HG02678 (cell line): Measurements from ENCODE around the gene MAN1B1.

Experiments used
- ATAC-seq: cut with Tn5 transposase; IDR thresholded peaks from one replicate; pipeline ENCODE4 v1.9.1; 2021; ENCODE audit warnings: mild to moderate bottlenecking, moderate library complexity; ENCODE audit not compliant: unreplicated experiment

Gene MAN1B1

GRCh38 chr9:137068539-137069507 is 18.0 kb upstream of the MAN1B1 start:
- no peak for ATAC-seq

- peak; percentile 15 for ATAC-seq
Observed at GRCh38 chr9:137069508-137070091, 17.2 kb upstream of the MAN1B1 start.

GRCh38 chr9:137070201-137070905 is 16.4 kb upstream of the MAN1B1 start, which contains the start of gene SAPCD2:
Gene SAPCD2 (minus strand): TSS chr9:137070557. CDS start chr9:137070460, 97 bp downstream.
- ATAC-seq = peak; percentile 82

- ATAC-seq = peak; percentile 8
Observed at GRCh38 chr9:137070906-137071275, 15.9 kb upstream of the MAN1B1 start.

GRCh38 chr9:137071282-137071681 is 15.5 kb upstream of the MAN1B1 start:
- ATAC-seq = no peak

- no peak for ATAC-seq
Observed at GRCh38 chr9:137073992-137074399, 12.8 kb upstream of the MAN1B1 start.

- ATAC-seq = no peak
Observed at GRCh38 chr9:137074657-137075274, 12.0 kb upstream of the MAN1B1 start.

- no peak for ATAC-seq
Observed at GRCh38 chr9:137075275-137075775, 11.5 kb upstream of the MAN1B1 start.

- peak; percentile 12 for ATAC-seq
Observed at GRCh38 chr9:137076636-137077009, 10.2 kb upstream of the MAN1B1 start.

GRCh38 chr9:137077010-137077747 is 9.6 kb upstream of the MAN1B1 start, which contains the start of gene UAP1L1:
Gene UAP1L1 (plus strand): TSS chr9:137077517. CDS start chr9:137077533, 16 bp downstream.
- ATAC-seq = peak; percentile 69

- peak; percentile 30 for ATAC-seq
Observed at GRCh38 chr9:137077758-137078693, 8.8 kb upstream of the MAN1B1 start.

GRCh38 chr9:137078701-137079400 is 7.9 kb upstream of the MAN1B1 start:
- no peak for ATAC-seq

GRCh38 chr9:137079401-137079787 is 7.4 kb upstream of the MAN1B1 start:
- ATAC-seq = no peak

GRCh38 chr9:137080260-137081122 is 6.3 kb upstream of the MAN1B1 start:
- ATAC-seq = no peak

- no peak for ATAC-seq
Observed at GRCh38 chr9:137082222-137082924, 4.4 kb upstream of the MAN1B1 start.

GRCh38 chr9:137082925-137083290 is 3.9 kb upstream of the MAN1B1 start:
- ATAC-seq = no peak
